ENCODE data around the gene ITIH6.
"Not testable (repeated sequence)": the region's sequence is repeated elsewhere in the genome, so short reads cannot be mapped to it uniquely, and the experiment has no call there.

ITIH6 gene

GRCh38 chrX:54799046-54799445 lies 991 bp upstream of the ITIH6 start:
- no peak for DNase-seq (ENCODE audit: low read depth)

GRCh38 chrX:54794795-54795194 lies 3.3 kb downstream of the ITIH6 start:
- DNase-seq (ENCODE audit: low read depth) = no peak

GRCh38 chrX:54794028-54794427 lies 4.0 kb downstream of the ITIH6 start:
- no peak for DNase-seq (ENCODE audit: low read depth)

GRCh38 chrX:54789405-54789804 lies 8.7 kb downstream of the ITIH6 start:
- DNase-seq (ENCODE audit: low read depth) = not testable (repeated sequence)

- DNase-seq (ENCODE audit: low read depth) = no peak
These were observed 9.6 kb downstream of the ITIH6 start for GRCh38 chrX:54788446-54788845.

- no peak for DNase-seq (ENCODE audit: low read depth)
These were observed 11.1 kb downstream of the ITIH6 start for GRCh38 chrX:54786967-54787366.

- DNase-seq (ENCODE audit: low read depth) = no peak
These were observed 12.2 kb downstream of the ITIH6 start for GRCh38 chrX:54785901-54786300.

- DNase-seq (ENCODE audit: low read depth) = no peak
These were observed 20.9 kb downstream of the ITIH6 start for GRCh38 chrX:54776987-54777672.

- no peak for DNase-seq (ENCODE audit: low read depth)
These were observed 22.0 kb downstream of the ITIH6 start for GRCh38 chrX:54776061-54776460.

GRCh38 chrX:54774391-54775094 lies 23.5 kb downstream of the ITIH6 start:
- not testable (repeated sequence) for DNase-seq (ENCODE audit: low read depth)

GRCh38 chrX:54758114-54759055 lies 39.7 kb downstream of the ITIH6 start:
- no peak for DNase-seq (ENCODE audit: low read depth)

GRCh38 chrX:54754854-54755253 lies 43.2 kb downstream of the ITIH6 start:
- DNase-seq (ENCODE audit: low read depth) = no peak

- DNase-seq (ENCODE audit: low read depth) = no peak
These were observed 49.4 kb downstream of the ITIH6 start for GRCh38 chrX:54748626-54749025.

GRCh38 chrX:54747733-54748393 lies 50.2 kb downstream of the ITIH6 start:
- no peak for DNase-seq (ENCODE audit: low read depth)

GRCh38 chrX:54746928-54747327 lies 51.1 kb downstream of the ITIH6 start:
- DNase-seq (ENCODE audit: low read depth) = no peak

GRCh38 chrX:54745676-54746075 lies 52.4 kb downstream of the ITIH6 start:
- DNase-seq (ENCODE audit: low read depth) = no peak

GRCh38 chrX:54738567-54738966 lies 59.5 kb downstream of the ITIH6 start:
- not testable (repeated sequence) for DNase-seq (ENCODE audit: low read depth)

GRCh38 chrX:54736298-54736942 lies 61.6 kb downstream of the ITIH6 start:
- not testable (repeated sequence) for DNase-seq (ENCODE audit: low read depth)

GRCh38 chrX:54721424-54721823 lies 76.6 kb downstream of the ITIH6 start:
- no peak for DNase-seq (ENCODE audit: low read depth)

GRCh38 chrX:54715621-54716020 lies 82.4 kb downstream of the ITIH6 start:
- DNase-seq (ENCODE audit: low read depth) = no peak

GRCh38 chrX:54714424-54714823 lies 83.6 kb downstream of the ITIH6 start:
- no peak for DNase-seq (ENCODE audit: low read depth)

- no peak for DNase-seq (ENCODE audit: low read depth)
These were observed 86.3 kb downstream of the ITIH6 start for GRCh38 chrX:54711735-54712134.

All from GM04503 (cell line).